HG03521 (cell line): ENCODE results near the gene DNAH17.

Source experiments
- ATAC-seq: cut with Tn5 transposase; IDR thresholded peaks from one replicate; pipeline ENCODE4 v1.9.1; 2021; ENCODE audit warnings: mild to moderate bottlenecking, moderate library complexity; ENCODE audit not compliant: unreplicated experiment

DNAH17 gene, protein sequence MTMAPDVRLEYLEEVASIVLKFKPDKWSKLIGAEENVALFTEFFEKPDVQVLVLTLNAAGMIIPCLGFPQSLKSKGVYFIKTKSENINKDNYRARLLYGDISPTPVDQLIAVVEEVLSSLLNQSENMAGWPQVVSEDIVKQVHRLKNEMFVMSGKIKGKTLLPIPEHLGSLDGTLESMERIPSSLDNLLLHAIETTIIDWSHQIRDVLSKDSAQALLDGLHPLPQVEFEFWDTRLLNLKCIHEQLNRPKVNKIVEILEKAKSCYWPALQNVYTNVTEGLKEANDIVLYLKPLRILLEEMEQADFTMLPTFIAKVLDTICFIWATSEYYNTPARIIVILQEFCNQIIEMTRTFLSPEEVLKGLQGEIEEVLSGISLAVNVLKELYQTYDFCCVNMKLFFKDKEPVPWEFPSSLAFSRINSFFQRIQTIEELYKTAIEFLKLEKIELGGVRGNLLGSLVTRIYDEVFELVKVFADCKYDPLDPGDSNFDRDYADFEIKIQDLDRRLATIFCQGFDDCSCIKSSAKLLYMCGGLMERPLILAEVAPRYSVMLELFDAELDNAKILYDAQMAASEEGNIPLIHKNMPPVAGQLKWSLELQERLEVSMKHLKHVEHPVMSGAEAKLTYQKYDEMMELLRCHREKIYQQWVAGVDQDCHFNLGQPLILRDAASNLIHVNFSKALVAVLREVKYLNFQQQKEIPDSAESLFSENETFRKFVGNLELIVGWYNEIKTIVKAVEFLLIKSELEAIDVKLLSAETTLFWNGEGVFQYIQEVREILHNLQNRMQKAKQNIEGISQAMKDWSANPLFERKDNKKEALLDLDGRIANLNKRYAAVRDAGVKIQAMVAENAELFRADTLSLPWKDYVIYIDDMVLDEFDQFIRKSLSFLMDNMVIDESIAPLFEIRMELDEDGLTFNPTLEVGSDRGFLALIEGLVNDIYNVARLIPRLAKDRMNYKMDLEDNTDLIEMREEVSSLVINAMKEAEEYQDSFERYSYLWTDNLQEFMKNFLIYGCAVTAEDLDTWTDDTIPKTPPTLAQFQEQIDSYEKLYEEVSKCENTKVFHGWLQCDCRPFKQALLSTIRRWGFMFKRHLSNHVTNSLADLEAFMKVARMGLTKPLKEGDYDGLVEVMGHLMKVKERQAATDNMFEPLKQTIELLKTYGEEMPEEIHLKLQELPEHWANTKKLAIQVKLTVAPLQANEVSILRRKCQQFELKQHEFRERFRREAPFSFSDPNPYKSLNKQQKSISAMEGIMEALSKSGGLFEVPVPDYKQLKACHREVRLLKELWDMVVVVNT (N-terminal part only)

DNA sequence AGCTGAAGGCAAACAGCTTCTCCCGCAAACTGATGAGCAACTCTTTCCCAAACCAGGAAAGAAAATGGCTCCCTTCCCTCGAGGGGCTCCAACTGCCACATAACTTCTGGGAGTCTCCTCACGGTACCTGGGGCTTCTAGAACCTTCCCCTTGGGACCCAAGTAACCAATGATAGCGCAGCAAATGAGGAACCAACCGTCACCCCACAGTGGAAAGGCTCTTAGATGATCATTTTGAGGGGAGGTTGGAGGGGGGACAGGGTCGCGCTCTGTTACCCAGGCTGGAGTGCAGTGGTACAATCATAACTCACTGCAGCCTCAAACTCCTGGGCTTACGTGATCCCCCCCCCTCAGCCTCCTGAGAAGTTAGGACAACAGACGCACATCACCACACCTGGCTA is at the start of gene DNAH17:
TSS of gene DNAH17 (minus strand) at position 101 of the 400 bp plus-strand sequence. CDS start 2,339 bp downstream, outside the sequence.
- ATAC-seq, result no peak

DNA sequence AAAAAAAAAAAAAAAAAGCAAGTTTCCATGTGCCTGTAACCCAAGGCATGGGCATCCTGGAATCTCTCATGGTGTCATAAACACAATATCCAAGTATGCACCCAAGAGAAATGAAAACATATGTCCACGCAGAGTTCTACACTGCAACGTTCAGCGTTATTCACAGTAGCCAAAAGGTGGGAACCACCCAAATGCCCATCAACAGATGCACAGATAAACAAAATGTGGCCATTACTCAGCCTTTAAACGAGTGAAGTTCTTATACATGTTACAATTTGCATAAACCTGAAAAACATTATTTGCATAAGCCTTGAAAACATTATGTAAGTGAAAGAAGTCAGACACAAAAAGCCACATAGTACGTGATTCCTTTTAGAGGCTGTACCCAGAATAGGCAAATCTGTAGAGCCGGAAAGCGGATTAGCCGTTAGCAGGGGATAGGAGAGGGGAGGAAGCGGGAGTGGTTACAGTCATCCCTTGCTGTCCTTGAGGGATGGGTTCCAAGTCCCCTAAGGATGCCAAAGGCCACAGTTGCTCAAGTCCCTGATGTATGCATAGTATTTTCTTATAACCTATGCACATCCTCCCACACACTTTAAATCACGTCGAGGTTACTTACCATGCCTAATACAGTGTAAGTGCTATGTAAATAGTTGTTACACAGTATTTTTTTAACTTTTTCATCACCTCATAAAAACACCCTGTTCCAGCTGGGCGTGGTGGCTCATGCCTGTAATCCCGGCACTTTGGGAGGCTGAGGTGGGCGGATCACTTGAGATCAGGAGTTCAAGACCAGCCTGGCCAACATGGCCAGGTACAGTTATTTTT is 47.3 kb upstream of the DNAH17 start:
- ATAC-seq, result no peak

DNA sequence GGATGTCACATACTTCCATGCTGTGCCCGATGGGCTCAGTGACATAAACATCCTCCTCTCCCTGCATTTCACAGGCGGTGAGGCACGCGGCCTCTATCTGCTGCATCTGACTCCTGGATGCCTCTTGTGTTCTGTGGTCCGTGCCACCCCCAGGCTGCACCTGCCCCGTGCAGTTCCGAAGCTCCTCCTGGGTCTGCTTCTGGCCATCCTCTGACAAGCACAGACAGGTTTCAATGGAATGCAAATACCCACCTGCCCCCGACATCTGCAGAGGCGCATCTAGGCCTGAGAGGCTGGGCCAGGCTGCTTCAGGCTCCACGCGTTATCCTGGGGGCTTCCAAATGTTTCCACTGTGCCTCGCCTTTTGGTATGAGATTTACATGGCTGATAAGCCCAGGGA is 46.3 kb upstream of the DNAH17 start:
- no peak for ATAC-seq

DNA sequence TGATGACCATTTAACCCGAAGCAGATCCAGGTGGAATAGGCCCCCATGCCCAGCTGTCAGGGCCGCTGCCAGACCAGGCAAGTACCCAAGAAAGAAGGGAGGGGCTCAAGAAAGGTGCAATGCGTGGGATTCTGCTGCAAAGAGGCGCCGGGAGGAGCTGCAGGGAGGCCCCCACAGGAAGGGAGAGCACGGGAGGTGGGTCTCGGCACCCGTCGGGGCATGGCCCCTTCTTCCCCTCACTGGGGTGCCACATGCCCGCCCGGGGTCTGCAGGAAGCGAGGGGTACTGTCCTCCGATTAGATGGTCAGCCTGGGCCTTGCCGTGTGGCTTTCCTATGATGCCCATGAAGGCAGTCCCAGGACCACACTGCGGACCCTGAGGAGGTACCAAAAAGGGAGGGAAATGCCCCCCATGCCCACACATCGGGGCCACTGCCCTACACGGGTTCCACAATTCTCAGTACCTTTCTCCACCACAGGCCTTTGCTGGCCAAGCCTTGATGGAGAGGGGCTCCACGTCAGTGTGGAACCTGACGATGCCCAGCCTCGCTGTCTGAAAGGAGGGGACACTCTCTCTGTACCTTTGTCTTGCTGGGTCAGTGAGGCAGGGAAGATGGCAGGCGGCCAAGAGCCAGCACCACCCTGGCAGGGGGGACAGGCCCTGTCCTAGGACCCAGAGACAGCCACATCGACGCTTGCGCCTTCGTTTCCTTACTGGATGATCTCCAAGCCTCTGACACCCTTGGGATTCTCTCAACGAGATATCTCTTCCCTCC is 45.5 kb upstream of the DNAH17 start:
- no peak for ATAC-seq

DNA sequence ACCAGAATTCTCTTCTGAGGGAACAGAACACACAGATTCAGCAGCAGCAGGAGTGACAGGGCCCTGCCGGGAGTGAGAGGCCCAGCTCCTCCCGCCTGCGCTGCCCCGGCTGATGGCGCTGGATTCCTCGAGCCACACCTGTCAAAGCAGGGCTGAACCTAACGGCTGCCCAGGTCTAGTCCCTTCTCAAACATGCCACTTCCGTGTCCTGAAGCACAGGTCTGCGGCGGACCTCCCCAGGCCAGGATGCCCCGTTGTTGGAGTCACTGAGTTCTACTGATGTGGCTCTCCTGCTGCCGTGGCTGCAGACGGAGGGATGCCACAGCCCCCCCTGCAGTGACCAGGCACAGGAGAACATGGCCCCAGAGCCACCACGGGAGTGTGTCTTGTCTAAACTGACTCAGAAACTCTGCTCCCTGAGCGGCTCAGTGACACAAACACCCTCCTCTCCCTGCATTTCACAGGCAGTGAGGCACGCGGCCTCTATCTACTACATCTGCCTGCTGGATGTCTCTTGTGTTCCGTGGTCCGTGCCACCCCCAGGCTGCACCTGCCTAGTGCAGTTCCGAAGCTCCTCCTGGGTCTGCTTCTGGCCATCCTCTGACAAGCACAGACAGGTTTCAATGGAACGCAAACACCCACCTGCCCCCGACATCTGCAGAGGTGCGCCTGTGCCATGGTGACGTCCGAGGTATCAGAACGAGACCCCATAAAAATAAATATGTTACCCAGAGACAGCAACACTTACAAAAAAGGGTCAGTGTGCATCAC is 44.7 kb upstream of the DNAH17 start:
- ATAC-seq, result no peak

DNA sequence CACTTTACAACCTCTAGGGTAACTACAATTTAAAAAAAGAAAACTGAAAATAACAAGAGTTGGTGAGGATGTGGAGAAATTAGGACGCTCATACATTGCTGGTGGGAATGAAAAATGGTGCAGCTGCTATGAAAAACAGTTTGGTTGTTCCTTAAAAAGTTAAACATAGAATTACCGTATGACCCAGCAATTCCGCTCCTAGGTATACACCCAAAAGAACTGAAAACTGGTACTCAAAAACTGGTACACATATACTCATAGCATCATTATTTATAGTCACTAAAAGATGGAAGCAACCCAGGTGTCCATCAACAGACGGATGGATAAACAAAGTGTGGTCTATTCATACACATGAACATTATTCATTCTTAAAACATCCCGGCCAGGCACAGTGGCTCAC is 42.9 kb upstream of the DNAH17 start:
- no peak for ATAC-seq

DNA sequence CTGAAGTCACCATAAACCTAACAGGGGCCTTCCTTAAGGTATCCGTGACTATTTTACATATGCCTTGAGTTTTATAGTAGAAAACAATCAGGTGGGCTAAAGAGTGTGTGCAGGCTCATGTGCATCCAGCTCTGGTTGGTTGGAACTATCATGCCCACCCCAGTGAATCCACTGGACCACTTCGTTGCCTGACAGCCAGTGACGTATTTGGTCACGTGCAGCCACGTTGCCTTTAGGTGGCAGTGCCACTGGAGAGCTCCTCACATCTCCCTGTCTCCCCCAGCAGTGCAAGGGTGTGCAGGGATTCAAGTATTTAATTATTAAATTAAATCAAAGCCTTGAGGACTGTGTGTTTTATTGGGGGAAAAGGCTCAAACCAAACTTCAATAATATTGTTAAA is 42.1 kb upstream of the DNAH17 start:
- no peak for ATAC-seq

DNA sequence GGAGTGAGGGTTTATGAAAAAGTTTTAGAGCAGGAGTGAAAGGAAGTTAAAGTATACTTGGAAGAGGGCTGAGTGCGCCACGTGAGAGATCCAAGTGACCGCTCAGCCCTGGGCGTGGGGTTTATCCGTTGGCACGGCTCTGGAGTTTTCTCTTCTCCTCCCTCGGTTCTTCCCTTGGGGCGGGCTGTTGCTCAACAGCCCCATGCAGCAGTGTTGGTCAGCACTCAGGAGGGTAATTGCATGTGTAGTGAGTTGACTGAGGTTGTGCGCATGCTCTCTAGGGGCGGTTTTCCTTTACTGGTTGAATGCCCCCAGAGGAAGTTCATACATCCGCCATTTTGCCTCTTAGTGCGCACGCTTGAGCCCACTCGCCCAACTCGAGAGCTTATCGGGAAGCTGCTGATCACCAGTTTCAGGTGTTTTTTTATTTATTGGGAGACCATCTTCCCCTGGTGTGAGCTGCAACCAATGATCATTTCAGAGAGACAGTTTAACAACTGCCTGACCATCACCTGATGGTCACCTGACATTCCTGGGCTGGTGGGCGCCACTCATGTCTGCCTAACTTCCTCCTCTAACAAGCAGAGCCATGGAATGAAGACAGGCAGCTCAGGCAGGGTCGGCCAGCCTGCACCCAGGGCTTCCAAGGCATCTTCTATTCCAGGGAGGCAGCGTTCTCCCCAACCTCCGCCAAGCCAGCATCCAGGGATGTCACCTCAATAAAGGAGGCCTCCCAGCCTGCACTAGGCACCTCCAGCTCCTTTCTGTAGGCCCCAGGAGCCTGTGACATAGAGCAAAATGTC is 41.3 kb upstream of the DNAH17 start:
- no peak for ATAC-seq

DNA sequence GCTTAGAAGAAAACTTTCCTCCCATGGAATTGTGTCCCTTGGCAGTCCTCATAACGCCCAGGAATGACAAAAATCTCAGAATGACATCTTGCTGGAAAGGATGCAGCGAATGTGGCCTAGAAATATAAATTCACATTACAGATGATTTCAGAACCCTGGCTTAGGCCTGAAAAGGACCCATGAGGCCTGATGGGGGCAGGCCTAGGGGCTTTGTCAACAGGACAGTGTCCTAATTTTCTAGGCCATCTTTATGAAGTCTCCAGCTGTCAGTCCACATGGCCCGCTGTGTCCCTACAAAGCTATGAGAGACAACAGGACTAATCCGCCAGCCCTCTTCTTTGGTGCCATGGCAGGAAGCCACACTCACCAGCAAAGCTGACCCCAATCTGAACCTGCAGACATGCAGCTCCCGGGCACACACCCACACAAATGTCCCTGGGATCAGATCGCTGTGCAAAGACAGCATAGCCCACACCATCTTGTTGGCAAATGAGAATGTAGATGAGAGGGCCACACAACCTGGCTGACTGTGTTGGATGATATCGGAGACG is 40.4 kb upstream of the DNAH17 start:
- no peak for ATAC-seq

DNA sequence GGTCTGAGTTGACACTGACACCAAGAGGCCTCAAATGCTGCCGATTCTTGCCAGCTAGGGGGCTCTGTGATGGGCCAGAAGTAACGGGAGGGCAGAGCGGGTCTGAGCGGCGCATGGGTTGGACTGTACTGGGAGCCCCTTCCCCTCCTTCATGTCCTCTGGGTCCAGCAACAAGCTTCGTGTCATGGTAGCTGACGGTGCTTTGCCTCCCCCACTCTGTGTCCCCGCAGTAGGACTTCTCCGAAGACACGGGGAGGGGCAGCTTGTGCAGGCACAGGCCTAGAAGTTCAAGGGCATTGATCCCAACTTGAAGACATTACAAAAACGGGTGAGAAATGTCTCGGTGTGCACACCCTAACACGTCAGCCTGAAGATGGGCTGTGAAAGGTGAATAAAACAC is 39.8 kb upstream of the DNAH17 start:
- no peak for ATAC-seq

DNA sequence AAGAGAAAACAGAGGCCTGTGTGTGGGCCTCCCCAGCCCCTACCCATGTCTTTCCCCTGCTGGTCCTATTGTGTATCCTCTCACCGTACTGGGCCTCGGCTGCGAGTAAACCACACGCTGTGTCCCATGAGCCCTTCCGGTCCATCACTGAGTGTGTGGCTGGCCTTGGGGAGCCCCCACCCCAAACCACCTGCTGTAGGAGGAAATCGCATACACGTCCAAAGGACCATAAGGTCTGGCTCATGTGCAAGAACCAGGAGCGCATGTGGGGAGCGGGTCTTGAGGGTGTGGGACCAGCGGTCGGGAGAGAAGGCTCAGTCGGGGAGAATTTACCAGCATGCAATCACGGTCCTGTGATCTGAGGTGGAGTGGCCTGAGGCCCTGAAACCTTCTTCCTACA is 38.4 kb upstream of the DNAH17 start:
- ATAC-seq, result no peak

DNA sequence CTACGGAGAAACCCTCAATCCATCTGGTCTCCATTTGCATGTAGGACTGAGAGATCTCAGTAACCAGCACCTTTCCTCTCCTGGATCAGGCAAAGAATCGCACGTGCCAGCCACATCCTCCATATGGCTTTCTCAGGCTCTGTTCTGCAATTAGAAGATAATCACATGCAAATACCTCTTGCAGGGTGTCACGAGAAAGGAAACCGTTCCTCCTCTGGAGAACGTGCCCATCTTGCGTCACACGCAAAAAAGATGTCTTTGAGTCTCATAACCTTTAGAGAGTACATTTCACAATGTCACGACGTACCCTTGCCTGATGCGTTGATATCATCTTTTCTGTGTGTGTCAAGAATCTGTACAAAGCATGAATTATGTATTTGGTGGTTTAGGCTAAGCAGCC is 36.2 kb upstream of the DNAH17 start:
- ATAC-seq, result no peak

DNA sequence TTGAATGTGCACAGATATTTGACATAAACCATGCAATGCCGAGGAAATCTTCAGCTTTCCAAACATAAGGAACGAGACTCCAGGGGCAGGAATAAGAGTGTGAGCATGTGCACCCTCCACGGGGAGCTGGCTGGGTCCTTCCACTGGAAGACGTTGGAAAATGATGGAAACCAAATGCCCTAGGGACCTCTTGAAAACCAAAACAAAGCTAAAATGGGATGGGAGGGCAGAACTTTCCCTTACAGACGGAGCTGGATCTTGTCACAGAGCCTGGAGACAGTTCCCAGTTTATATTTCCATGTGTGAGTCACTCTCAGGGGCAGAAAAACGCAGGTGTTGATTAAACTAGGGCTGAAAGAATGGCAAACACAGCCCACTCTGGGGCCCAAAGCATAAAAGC is 34.4 kb upstream of the DNAH17 start:
- ATAC-seq, result no peak

DNA sequence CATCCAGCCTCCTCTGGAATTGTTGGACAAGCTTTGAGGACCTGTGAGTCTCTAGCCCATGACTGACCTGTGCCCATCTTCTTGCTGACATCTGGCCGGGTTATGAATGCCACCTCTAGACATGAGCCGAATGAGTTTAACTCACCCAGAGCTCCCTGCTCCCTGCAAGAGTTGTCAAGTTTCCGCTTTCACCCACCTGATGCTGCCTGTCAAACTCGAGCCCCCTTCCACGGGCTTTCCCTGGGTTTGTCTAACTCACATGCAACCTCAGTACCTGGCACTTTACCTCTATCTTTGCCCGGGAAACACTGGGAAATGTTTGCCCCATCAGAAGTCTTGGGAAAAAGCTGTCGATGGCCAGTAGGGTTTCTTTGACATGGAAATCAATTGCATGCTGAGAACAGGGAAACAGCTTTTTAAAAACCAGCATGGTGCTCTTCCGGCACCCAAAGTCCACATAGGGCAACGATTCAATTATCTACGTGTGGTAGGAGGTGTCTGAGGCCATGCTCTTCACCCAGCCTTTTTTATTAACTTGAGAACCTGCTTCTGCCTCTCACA is 33.8 kb upstream of the DNAH17 start:
- ATAC-seq, result no peak

DNA sequence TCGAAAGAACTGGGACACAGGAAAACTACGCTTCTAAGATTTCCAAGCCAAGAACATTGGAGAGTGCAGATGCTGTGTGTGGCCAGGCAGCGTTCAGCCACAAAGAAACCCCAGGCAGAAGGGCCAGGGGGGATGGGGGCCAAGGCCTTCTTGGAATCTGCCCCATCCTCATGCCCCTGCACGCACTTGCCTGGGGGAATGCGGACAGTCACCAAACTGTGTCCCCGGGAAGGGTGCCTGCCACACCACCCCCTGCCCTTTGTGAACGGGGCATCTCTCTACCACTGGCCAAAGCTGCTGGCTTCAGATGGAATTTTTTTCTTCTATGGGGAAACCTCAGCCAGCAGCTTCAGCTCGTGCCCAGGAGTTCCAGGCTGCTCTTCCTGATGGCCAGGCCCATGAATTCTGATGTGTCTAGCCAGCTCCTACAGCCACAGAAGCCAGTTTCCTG is 32.0 kb upstream of the DNAH17 start:
- ATAC-seq, result no peak

DNA sequence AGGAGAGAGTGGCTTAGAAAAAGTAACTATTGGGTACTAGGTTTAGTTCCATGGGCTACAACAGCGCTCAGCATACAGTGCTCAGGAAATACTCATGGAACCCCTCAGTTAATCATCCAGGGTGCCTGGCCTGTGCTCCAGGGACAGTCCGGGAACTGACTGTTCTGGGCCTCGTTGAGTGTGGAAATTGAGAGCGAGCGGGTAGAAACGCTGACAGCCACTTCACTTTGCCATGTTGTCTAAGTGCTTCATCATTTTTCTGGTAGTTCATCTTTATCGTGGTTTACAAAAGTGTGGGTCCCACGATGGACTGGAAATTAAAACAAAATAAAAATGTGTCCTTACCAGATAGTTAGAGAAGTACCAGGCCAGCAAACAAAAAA is 31.6 kb upstream of the DNAH17 start:
- ATAC-seq, result no peak

DNA sequence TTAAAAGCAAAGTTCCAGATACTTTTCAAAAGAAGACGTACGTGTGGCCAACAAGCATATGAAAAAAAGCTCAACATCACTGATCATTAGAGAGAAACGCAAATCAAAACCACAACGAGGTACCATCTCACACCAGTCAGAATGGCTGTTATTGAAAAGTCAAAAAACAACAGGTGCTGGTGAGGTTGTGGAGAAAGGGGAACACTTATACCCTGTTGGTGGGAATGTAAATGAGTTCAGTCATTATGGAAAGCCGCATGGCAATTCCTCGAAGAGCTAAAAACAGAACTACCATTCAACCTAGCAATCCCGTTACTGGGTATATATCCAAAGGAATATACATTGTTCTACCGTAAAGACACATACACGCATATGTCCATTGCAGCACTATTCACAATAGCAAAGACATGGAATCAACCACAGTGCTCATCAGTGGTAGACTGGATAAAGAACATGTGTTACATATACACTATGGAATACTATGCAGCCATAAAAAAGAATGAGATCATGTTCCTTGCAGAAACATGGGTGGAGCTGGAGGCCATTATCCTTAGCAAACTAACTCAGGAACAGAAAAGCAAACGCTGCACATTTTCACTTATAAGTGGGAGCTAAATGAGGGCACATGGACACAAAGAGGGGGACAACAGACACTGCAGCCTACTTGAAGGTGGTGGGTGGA is 31.1 kb upstream of the DNAH17 start:
- ATAC-seq, result no peak
